Germinal center (tissue), 1 donor: Measurements from ENCODE around the gene NTMT2.
"Not testable (repeated sequence)": the region's sequence is repeated elsewhere in the genome, so short reads cannot be mapped to it uniquely, and the experiment has no call there.

Experiments used
- DNase-seq: peaks from one replicate; pipeline ENCODE4 v3.0.0; 2012; ENCODE audit warnings: mixed read lengths, low spot score

The NTMT2 gene

GRCh38 chr1:170145770-170146676 is at the start of gene NTMT2:
Gene NTMT2 (plus strand): TSS chr1:170145959. CDS start chr1:170146108, 149 bp downstream.
- DNase-seq = no peak

- DNase-seq = no peak
Measured at GRCh38 chr1:170095976-170096748, 49.6 kb upstream of the NTMT2 start.

- DNase-seq = no peak
Measured at GRCh38 chr1:170096806-170097340, 48.9 kb upstream of the NTMT2 start.

GRCh38 chr1:170097449-170097948 is 48.3 kb upstream of the NTMT2 start:
- no peak for DNase-seq

- DNase-seq = not testable (repeated sequence)
Measured at GRCh38 chr1:170113140-170113539, 32.6 kb upstream of the NTMT2 start.

- DNase-seq = no peak
Measured at GRCh38 chr1:170114906-170115305, 30.9 kb upstream of the NTMT2 start.

- no peak for DNase-seq
Measured at GRCh38 chr1:170122366-170122765, 23.4 kb upstream of the NTMT2 start.

GRCh38 chr1:170125269-170125668 is 20.5 kb upstream of the NTMT2 start:
- no peak for DNase-seq

GRCh38 chr1:170126696-170127095 is 19.1 kb upstream of the NTMT2 start:
- no peak for DNase-seq

GRCh38 chr1:170131450-170131849 is 14.3 kb upstream of the NTMT2 start:
- no peak for DNase-seq

- no peak for DNase-seq
Measured at GRCh38 chr1:170131984-170132383, 13.8 kb upstream of the NTMT2 start.

GRCh38 chr1:170133766-170134495 is 11.8 kb upstream of the NTMT2 start:
- no peak for DNase-seq

- DNase-seq = no peak
Measured at GRCh38 chr1:170134521-170134920, 11.2 kb upstream of the NTMT2 start.

GRCh38 chr1:170140371-170140770 is 5.4 kb upstream of the NTMT2 start:
- DNase-seq = no peak

- no peak for DNase-seq
Measured at GRCh38 chr1:170145061-170145460, 698 bp upstream of the NTMT2 start.

- no peak for DNase-seq
Measured at GRCh38 chr1:170146720-170147263, 1.0 kb downstream of the NTMT2 start.

- DNase-seq = no peak
Measured at GRCh38 chr1:170149241-170149640, 3.5 kb downstream of the NTMT2 start.

- no peak for DNase-seq
Measured at GRCh38 chr1:170150016-170150415, 4.3 kb downstream of the NTMT2 start.

GRCh38 chr1:170150921-170151320 is 5.2 kb downstream of the NTMT2 start:
- no peak for DNase-seq

- DNase-seq = no peak
Measured at GRCh38 chr1:170153417-170153816, 7.7 kb downstream of the NTMT2 start.

GRCh38 chr1:170155055-170155454 is 9.3 kb downstream of the NTMT2 start:
- DNase-seq = no peak

GRCh38 chr1:170156594-170156993 is 10.8 kb downstream of the NTMT2 start:
- DNase-seq = no peak
